Measurements from ENCODE around the gene RNF150. TPM values are rescaled to one million over a fixed set of nuclear protein-coding genes. Genes with fewer than 3 reads are reported as not detected.

RNF150 gene
- total RNA-seq, 1 donor from 2014 or later = 56.5 TPM

DNA sequence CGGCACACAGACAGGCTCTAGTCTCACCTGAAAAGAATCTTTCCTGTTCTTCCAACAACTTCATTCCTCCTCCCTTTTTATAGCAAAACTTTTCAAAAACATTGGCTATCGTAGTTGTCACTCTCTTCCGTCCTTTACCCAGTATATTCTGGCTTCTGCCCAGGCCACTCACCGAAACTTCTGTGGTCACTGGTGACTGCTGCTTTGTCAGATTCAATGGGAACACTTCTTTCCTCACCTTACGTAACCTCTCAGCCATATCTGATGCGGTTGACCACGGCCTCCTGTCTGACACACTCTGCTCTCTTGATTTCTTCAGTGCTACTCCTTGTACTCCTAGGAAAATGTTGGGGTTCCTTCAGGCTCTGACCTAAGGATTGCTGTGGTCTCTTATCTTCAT, 9.2 kb upstream of the RNF150 start:
- H3K4me3 Mint-ChIP-seq (ENCODE audit: unreplicated experiment) = no peak overlapping the region
- H3K4me1 Mint-ChIP-seq (ENCODE audit: unreplicated experiment) = peaks cover 8% of the 10 kb centered on the region
- TF ChIP-seq, protein P1, sequence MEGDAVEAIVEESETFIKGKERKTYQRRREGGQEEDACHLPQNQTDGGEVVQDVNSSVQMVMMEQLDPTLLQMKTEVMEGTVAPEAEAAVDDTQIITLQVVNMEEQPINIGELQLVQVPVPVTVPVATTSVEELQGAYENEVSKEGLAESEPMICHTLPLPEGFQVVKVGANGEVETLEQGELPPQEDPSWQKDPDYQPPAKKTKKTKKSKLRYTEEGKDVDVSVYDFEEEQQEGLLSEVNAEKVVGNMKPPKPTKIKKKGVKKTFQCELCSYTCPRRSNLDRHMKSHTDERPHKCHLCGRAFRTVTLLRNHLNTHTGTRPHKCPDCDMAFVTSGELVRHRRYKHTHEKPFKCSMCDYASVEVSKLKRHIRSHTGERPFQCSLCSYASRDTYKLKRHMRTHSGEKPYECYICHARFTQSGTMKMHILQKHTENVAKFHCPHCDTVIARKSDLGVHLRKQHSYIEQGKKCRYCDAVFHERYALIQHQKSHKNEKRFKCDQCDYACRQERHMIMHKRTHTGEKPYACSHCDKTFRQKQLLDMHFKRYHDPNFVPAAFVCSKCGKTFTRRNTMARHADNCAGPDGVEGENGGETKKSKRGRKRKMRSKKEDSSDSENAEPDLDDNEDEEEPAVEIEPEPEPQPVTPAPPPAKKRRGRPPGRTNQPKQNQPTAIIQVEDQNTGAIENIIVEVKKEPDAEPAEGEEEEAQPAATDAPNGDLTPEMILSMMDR (IDR thresholded peaks at IDR 0.05) = no peak
- no peak for DNase-seq (ENCODE audit: extremely low spot score, unreplicated experiment)
- peaks cover 1% of the 10 kb centered on the region for H3K27me3 Mint-ChIP-seq (ENCODE audit: unreplicated experiment)
- H3K9me3 Mint-ChIP-seq (ENCODE audit: unreplicated experiment) = no peaks in the 10 kb centered on the region
- no peaks in the 10 kb centered on the region for H3K36me3 Mint-ChIP-seq (ENCODE audit: unreplicated experiment)
- H3K27ac Mint-ChIP-seq (ENCODE audit: unreplicated experiment) = no peak overlapping the region

DNA sequence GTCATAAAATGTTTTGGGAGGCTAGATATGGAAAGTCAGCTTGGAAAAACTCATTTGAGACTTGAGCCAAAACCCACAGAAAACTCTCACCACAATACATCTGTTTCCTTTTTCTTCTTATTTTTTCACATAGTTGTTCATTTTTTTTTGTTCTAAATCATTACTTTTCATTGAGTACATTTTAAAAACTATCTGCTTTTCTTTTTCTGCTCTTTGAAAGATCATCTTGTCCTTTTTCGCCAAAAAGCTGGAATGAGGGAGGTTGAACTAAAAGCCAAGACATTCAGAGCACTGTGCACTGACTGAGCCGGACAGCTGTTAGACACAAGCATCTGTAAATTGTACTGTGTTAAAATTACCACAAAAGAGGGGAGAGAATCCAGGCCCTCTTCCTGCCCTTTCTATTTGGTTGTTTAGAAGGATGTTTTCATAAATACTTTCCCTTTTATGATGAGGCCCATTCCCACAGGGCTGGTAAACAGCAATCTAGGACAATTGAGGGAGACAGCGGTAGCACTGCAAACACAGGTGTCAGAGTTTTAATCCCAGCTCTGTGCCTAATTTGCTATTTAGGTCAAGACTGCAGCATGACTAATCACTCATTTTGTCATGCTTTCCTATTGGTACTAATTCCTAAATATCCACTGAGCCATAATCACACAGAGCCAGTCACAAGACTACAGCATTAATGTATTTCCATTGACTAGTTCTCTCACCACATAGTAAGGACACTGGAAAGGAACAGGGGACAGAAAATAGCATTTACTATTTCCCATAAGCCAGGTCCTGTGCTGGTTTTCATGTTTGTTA, 7.3 kb upstream of the RNF150 start:
- H3K36me3 Mint-ChIP-seq (ENCODE audit: unreplicated experiment) = no peaks in the 10 kb centered on the region
- TF ChIP-seq, protein P1 (IDR thresholded peaks at IDR 0.05) = no peak
- H3K9me3 Mint-ChIP-seq (ENCODE audit: unreplicated experiment) = no peaks in the 10 kb centered on the region
- no peak for DNase-seq (ENCODE audit: extremely low spot score, unreplicated experiment)
- no peak overlapping the region for H3K4me3 Mint-ChIP-seq (ENCODE audit: unreplicated experiment)
- H3K27ac Mint-ChIP-seq (ENCODE audit: unreplicated experiment) = no peak overlapping the region
- peaks cover 8% of the 10 kb centered on the region for H3K4me1 Mint-ChIP-seq (ENCODE audit: unreplicated experiment)
- H3K27me3 Mint-ChIP-seq (ENCODE audit: unreplicated experiment) = peaks cover 13% of the 10 kb centered on the region

DNA sequence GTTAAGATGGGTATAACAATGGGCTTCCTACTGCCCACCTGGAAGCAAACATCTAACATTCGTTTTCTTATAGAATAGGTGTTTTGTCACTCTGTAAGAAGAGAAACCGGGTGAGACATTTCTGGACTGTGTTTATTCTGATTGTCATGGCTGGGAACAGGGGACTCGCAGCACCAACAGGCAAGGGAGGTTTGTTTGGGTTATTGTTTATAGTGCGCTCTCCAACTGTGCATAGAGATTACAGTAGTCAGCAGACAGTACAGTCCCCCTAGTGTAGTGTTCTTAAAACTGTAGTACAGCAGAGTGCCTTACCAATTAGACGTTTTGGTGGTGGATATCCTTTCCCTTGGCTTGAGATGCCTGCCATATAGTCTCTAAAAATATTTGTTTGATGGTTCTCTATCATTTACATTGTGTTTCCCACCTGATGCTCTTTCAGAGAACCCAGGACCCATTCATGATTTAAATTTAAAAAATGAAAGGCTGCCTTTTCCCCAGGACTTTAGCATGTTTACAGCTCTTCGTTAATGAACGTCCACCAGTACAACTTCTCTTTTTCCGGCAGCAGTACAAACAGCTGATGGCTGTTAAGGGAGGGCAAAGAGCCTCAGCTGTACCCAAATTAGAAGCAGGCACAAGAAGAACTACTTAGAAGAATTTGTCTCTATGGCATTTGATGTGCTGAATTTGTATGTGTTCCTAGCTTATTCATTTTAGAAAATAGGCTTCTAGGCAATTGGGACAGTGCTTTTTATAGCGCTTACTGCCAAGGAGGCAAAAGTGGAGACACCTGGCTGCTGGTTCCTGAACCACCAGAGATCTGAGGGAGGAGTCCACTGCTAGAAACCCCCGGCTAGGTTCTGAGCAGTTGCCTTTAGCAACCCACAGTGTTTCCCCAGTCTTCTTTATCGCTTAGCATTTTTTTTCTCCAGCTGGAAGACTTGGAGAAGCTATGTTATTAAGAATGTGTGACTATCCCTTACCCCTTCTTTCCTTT, 1.0 kb upstream of the RNF150 start:
- H3K9me3 Mint-ChIP-seq (ENCODE audit: unreplicated experiment) = no peaks in the 10 kb centered on the region
- no peaks in the 10 kb centered on the region for H3K36me3 Mint-ChIP-seq (ENCODE audit: unreplicated experiment)
- TF ChIP-seq, protein P1 (IDR thresholded peaks at IDR 0.05) = no peak
- H3K4me3 Mint-ChIP-seq (ENCODE audit: unreplicated experiment) = no peak overlapping the region
- H3K27ac Mint-ChIP-seq (ENCODE audit: unreplicated experiment) = no peak overlapping the region
- DNase-seq (ENCODE audit: extremely low spot score, unreplicated experiment) = no peak
- H3K27me3 Mint-ChIP-seq (ENCODE audit: unreplicated experiment) = peaks cover 17% of the 10 kb centered on the region
- peaks cover 21% of the 10 kb centered on the region for H3K4me1 Mint-ChIP-seq (ENCODE audit: unreplicated experiment)

DNA sequence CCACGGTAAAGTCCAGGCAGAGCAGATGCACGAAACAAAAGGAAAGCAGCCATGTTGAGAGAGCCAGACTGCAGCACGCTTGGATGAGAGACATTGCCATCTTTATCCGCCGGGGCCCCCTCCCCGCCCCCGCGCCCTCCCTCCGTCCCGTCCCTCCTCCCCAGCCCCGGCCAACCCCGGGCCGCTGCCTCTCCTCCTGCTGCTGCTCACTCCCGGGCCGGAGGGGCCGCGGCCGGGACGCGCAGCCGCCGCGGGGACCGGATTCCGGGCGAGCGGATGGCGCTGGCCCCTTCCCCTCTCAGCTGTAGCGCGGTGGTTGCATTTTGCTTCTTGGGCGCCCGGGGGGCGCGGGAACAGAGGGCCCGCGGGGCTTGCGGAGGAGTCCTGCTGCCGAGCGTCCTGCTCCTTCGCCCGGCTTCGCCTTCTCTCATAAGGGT, 542 bp downstream of the RNF150 start:
- H3K27ac Mint-ChIP-seq (ENCODE audit: unreplicated experiment) = no peak overlapping the region
- H3K9me3 Mint-ChIP-seq (ENCODE audit: unreplicated experiment) = no peaks in the 10 kb centered on the region
- H3K27me3 Mint-ChIP-seq (ENCODE audit: unreplicated experiment) = peaks cover 17% of the 10 kb centered on the region
- peaks cover 35% of the 10 kb centered on the region for H3K4me1 Mint-ChIP-seq (ENCODE audit: unreplicated experiment)
- H3K36me3 Mint-ChIP-seq (ENCODE audit: unreplicated experiment) = peaks cover 5% of the 10 kb centered on the region
- TF ChIP-seq, protein P1 (IDR thresholded peaks at IDR 0.05) = no peak
- H3K4me3 Mint-ChIP-seq (ENCODE audit: unreplicated experiment) = peak overlapping the region; percentile 99
- peak; percentile 88 for DNase-seq (ENCODE audit: extremely low spot score, unreplicated experiment)

All from osteocyte (in vitro differentiated cells).